Activated T-cell treated with anti-CD3 and anti-CD28 coated beads for 4 hours (primary cell): ENCODE results near the gene CEP135.
"Not testable (repeated sequence)": the region's sequence is repeated elsewhere in the genome, so short reads cannot be mapped to it uniquely, and the experiment has no call there.

Experiments used
- DNase-seq: peaks from one replicate; pipeline ENCODE4 v3.0.0-alpha.2; 2020

CEP135 gene, protein sequence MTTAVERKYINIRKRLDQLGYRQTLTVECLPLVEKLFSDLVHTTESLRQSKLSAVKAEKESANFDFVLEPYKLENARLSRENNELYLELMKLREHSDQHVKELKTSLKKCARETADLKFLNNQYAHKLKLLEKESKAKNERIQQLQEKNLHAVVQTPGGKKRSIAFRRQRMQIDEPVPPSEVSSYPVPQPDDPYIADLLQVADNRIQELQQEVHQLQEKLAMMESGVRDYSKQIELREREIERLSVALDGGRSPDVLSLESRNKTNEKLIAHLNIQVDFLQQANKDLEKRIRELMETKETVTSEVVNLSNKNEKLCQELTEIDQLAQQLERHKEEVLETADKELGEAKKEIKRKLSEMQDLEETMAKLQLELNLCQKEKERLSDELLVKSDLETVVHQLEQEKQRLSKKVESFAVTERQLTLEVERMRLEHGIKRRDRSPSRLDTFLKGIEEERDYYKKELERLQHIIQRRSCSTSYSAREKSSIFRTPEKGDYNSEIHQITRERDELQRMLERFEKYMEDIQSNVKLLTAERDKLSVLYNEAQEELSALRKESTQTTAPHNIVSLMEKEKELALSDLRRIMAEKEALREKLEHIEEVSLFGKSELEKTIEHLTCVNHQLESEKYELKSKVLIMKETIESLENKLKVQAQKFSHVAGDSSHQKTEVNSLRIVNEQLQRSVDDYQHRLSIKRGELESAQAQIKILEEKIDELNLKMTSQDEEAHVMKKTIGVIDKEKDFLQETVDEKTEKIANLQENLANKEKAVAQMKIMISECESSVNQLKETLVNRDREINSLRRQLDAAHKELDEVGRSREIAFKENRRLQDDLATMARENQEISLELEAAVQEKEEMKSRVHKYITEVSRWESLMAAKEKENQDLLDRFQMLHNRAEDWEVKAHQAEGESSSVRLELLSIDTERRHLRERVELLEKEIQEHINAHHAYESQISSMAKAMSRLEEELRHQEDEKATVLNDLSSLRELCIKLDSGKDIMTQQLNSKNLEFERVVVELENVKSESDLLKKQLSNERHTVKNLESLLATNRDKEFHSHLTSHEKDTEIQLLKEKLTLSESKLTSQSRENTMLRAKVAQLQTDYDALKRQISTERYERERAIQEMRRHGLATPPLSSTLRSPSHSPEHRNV

GRCh38 chr4:55948726-55949481, at the start of gene CEP135:
Gene CEP135, plus strand, starts transcription at chr4:55948945. Its CDS starts 3,186 bp downstream, at chr4:55952131.
- DNase-seq: peak; percentile 82

DNA sequence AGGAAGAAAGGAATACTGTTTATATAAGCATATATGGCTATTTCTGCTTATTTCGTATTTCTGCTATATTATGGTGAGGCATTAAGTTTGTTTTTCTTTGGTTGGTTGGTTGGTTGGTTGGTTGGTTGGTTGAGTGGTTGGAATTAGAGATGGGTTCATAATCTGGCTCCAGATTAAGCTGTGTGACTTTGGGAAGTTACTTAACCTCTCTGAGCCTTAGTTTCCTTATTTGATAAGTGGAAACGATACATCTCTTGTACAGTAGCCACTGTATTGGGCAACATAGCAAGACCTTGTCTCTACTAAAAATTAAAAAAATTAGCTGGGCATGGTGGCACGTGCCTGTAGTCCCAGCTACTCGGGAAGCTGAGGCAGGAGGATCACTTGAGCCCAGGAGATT, 46.1 kb upstream of the CEP135 start:
- DNase-seq: no peak

- DNase-seq: no peak
Measured at GRCh38 chr4:55903577-55903976, 45.2 kb upstream of the CEP135 start.

DNA sequence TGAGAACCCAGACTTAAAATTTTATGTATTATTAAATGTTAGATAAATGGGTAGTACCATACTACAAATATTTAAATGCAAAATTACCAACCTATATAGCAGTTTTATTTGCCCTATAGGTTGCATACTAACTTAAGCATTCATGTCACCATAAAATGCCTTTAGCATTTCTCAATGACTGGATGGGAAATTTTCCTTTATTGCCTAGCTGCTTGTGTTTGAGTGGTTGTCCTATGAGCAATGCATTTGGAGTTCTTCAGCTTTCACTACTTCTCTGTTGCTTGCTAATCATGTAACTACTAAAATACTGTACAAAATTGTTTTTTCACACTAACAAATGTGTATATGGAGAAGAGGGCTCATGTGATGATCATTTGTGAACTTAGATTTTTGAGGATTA, 44.2 kb upstream of the CEP135 start:
- no peak for DNase-seq

DNA sequence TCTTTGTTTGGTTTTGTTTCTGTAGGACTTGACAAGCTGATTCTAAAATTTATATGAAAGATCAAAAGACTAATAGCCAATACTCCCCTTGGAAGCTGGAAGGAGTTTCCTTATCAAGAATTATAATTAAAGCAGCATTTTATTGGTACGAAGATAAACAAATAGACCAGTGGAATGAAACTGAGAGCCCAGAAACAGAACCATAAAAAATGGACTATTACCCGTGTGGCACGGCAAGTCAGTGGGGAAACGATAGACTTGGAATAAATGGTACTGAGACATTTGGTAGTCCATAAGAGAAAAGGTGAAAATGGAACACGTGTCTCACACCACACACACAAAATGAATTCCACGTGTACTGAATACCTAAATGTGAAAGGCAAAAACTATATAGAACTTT, 42.4 kb upstream of the CEP135 start:
- DNase-seq: no peak

DNA sequence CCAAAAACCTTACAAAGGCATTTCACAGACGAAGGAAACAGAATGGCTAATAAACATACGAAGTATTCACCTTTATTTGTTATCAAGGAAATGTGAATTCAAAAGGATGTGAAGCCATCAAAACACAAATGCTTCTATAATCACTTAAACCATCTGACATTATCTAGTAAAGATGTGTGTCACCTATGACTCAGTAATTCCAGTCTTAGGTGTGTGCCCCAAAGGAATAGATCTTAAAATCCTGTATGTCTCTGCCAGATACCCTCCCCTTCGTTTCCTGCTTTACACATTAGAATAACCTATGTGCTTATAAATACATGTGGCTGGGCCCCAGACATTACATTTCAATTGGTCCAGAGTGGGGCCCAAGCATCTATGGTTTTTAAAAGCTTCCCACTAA, 41.8 kb upstream of the CEP135 start:
- peak; percentile 7 for DNase-seq

GRCh38 chr4:55907469-55907868, 41.3 kb upstream of the CEP135 start:
- DNase-seq: no peak

DNA sequence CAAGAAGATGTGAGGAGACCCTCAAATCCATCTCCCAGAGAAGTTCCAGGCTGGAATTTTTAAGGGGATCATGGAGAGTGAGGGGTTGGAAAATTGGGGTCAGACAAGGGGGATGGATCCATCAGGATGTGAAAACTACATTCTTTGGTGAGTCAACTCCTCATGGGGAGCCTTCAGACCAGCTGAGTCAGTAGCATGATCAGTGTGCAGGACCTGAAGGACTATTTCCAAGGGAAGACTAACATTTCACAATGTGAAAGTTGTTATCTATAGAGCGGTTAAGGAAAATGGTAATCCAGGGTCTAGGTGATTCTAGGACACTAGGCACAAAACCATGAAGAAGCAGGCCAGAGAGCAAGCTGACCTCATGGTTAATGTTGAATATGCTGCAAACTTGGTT, 38.6 kb upstream of the CEP135 start:
- no peak for DNase-seq

- no peak for DNase-seq
Measured at GRCh38 chr4:55912249-55912648, 36.5 kb upstream of the CEP135 start.

DNA sequence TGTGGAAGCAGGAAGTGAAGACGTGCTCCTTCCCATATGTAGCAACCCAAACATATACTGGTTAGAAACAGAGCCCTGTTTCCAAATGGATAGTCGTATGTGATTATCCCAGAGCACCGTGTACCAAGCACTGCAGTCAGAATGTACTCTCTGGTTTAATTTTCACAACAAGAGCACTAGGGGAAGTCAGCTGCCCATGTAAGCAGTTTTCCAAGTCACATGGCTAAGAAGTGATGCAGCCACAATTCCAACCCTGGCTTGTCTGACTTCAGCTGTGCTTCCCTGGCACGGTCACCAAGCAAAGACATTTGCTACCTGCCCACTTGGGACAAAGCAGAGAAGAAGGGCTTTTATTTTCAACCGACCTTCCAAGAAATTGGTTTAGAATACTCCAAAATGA, 28.2 kb upstream of the CEP135 start:
- DNase-seq: no peak

- no peak for DNase-seq
Measured at GRCh38 chr4:55921093-55921492, 27.7 kb upstream of the CEP135 start.

- no peak for DNase-seq
Measured at GRCh38 chr4:55925241-55925640, 23.5 kb upstream of the CEP135 start.

GRCh38 chr4:55926610-55927009, 22.1 kb upstream of the CEP135 start:
- DNase-seq: no peak

DNA sequence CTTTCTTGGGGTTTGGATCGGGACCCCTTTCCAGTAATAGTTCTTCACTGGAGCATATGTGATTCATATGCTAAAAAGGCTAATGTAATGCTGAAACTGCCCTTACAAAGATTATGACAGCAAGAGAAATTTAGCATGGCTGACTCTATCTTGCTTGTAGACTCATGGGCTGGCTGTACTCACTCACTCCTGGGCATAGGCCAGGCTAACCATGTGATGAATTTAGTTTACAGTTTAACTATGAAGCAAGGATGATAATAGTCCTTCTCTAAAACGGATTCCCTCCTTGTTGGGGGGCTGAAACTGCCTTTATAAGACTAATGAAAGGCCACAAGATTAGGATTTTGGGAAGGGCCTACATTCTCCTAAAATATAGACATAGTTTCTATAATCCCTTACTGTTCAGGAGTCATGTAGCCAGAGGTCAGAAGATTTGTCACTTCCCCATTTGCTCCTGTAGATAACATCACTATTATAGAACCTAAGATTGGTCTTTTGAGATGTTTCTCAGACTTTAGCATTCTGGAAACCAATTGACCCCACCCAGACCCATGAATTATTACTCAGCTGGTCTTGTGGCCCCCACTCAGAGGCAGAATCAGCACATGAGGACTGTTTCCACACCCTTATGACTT, 20.8 kb upstream of the CEP135 start:
- DNase-seq: no peak

DNA sequence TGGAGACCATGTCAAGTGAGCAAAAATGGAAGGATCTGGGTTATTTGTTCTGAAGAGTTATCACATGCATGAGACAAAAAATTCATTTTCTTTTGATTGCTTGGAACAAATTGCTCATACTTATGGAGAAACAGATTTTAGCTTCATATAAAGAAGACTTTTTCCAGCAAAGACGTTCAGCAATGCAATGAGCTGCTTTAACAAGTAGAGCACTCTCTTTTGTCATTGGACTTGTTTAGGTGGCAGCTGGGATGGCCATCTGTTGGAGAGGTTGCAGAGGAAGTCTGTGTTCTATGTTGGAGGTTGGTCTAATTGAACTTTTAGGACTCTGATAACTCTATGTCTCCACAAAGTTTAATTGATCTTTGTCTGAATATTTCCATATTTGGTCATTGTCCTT, 19.9 kb upstream of the CEP135 start:
- DNase-seq: no peak

DNA sequence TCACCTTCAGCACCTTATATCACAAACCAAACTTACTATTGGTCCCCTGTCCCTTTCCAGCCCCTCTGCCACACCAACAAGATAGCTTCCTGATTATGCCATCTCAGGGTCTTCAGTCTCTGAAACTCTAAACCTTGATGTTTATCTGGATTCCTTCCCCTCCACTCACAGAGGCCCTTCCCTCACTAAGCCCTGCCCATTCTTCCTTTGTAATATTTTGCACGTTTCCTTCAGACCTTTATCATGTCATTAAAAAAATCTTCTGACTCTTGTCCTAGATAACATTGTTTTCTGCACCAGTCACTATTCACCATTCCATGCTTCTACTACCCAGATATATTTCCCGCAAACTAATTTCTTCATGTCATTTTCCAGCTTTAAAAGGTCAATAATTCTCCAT, 17.7 kb upstream of the CEP135 start:
- no peak for DNase-seq

DNA sequence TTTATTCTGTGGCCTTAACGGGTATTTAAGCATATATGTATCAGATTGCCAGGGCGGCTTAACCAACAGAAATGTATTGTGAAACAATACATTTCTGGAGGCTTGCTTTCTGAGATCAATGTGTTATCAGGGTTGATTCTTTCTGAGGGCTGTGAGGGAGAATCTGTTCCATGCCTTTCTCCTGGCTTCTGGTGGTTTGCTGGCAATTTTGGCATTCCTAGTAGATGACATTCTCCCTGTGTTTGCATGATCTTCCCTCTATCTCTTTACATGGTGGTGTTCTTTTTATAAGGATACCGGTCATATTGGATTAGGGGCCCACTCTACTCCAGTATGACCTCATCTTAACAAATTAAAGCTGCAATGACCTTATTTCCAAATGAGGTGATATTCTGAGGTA, 16.9 kb upstream of the CEP135 start:
- DNase-seq: no peak

GRCh38 chr4:55932511-55932910, 16.2 kb upstream of the CEP135 start:
- DNase-seq: no peak

DNA sequence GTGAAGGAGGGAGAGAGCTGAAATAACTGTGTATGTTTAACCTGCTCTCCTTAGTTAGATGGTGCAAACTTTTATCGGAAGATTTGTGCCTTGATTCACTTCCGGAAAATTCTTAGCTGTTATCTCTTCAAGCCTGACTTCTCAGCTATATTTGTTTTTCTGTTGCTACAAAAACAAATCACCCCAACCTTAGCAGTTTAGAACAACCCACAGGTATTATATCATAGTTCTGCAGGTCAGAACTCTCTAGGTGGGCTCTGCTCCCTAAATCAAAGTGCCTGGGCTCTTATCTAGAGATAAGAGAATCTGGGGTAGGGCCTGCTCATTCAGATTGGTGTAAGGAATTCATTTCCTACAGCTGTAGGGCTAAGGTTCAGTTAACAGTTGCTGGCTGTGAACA, 15.1 kb upstream of the CEP135 start:
- DNase-seq: no peak

DNA sequence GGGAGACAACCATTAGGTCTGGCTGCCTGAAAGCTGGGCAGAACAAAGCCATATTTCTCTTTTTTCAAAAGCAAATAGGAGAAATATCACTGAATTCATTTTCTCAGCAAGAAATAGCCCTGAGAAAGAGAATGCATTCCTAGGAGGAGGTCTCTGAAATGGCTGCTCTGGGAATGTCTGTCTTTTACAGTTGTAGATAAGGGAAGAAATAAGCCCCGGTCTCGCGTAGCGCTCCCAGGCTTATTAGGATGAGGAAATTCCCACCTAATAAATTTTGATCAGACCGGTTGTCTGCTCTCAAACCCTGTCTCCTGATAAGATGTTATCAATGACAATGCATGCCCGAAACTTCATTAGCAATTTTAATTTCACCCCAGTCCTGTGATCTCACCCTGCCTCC, 12.8 kb upstream of the CEP135 start:
- not testable (repeated sequence) for DNase-seq

DNA sequence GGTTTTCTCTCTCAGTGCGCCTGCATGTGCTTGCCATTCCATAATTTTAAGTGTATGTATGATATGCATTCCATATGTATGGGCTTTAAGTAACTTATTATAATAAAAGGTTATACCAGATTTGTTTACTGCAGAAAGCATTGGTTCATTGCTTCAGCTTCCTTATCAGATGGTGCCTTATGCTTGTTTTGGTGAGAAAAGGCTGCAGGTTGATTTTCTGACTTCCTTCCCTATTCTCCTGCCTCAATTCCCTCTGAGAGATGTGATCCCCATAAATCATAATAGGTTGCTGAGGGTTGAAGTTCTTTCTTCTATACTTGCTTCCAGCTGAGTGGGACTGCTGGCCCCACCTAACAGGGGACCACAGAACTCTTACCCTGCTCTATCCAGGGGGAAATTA, 10.3 kb upstream of the CEP135 start:
- no peak for DNase-seq

DNA sequence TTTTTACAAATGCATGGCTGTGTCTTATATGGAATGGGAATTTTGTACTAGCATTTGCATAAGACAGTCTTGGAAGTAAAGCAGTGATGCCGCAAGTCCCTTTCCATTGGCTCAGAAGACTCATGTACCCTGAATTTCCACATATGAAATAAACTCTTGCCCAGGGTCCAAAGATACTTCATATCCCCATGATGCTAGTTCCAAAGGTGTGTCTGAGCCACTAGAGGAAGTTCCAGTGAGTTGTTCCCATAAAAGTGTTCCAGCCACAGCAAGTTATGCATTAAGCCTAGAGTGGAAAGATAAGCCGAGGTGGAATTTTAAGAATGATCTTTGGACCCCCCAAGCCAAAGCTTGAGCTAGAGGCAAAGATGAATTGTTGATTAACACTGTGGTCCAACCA, 9.3 kb upstream of the CEP135 start:
- no peak for DNase-seq
